A549 (cell line): ENCODE results near the gene ABI3BP. TPM values are rescaled to one million over a fixed set of nuclear protein-coding genes. Genes with fewer than 3 reads are reported as not detected.

Experiments
- ATAC-seq, 2 experiments: fragments of 200-7000 bp in 1 of 2; fragments of >200 bp in 1 of 2; cut with Nextera tagmentation in 1 of 2; cut with Tn5 transposase in 1 of 2; 3 replicates each; pipeline versions ENCODE4 v1.8.0 to v1.9.1; 2018 to 2020; ENCODE audit warnings: mild to moderate bottlenecking in 1 of 2, moderate library complexity in 1 of 2
- CTCF ChIA-PET: fragments of 300-600 bp; sonication (Branson Sonifier 250); formaldehyde crosslinking; extraction: SDS; loops from one replicate; lab custom pipeline; 2021; ENCODE audit warnings: antibody characterized with exemption, inconsistent platforms; lab: Yijun Ruan, JAX
- POLR2A ChIA-PET: fragments of 350-600 bp; formaldehyde crosslinking; extraction: SDS; loops from one replicate; lab custom pipeline; 2021; ENCODE audit warnings: antibody characterized with exemption, inconsistent platforms; lab: Yijun Ruan, JAX
- DNase-seq, 2 experiments: peaks; one replicate each; pipeline versions ENCODE4 v3.0.0 to v3.0.0-alpha.2; 2011 to 2016; ENCODE audit warnings: low read depth in 1 of 2, low spot score in 1 of 2
- FAIRE-seq: peaks from 2 replicates; lab custom pipeline; 2011; peaks lifted over from hg19 to GRCh38; lab: Jason Lieb, UNC
- H3K27ac ChIP-seq, 2 experiments: fragments of >200 bp; sonication (Bioruptor Twin); formaldehyde crosslinking; 3 replicates each; pipeline ENCODE4 v1.5.1; 2016 to 2017
- H3K4me1 ChIP-seq: fragments of >200 bp; sonication (Bioruptor Twin); formaldehyde crosslinking; 3 replicates; pipeline ENCODE4 v1.6.1; 2016
- H3K4me2 ChIP-seq: fragments of >200 bp; sonication (Bioruptor Twin); formaldehyde crosslinking; 3 replicates; pipeline ENCODE4 v1.6.1; 2016
- H3K4me3 ChIP-seq: fragments of >200 bp; sonication (Bioruptor Twin); formaldehyde crosslinking; 3 replicates; pipeline ENCODE4 v1.5.1; 2016
- H3K9me3 ChIP-seq: fragments of >200 bp; sonication (Bioruptor Twin); formaldehyde crosslinking; 3 replicates; pipeline ENCODE4 v1.6.1; 2016
- CBX8 ChIP-seq: fragments of 200-600 bp; sonication (generic); IDR thresholded peaks from 2 replicates; pipeline ENCODE4 v1.6.1; 2016
- CEBPB ChIP-seq, 2 experiments: fragments of >200 bp in 1 of 2; sonication (Bioruptor Twin) in 1 of 2; formaldehyde crosslinking in 1 of 2; IDR thresholded peaks; 2 replicates each; pipeline ENCODE4 v1.6.1; 2012 to 2016
- CHD2 ChIP-seq: fragments of 150-350 bp; IDR thresholded peaks from 2 replicates; pipeline ENCODE4 v1.6.1; 2014; ENCODE audit warnings: low read length; ENCODE audit not compliant: partially characterized antibody
- CHD4 ChIP-seq: fragments of 200-600 bp; sonication (generic); IDR thresholded peaks from 2 replicates; pipeline ENCODE4 v1.6.1; 2016; ENCODE audit warnings: antibody characterized with exemption, mild to moderate bottlenecking, borderline replicate concordance
- EHF ChIP-seq: fragments of 250-450 bp; sonication (Bioruptor Pico); IDR thresholded peaks from 2 replicates; pipeline ENCODE4 v1.5.0; 2020; ENCODE audit warnings: mild to moderate bottlenecking
- EHMT2 ChIP-seq: fragments of 200-600 bp; sonication (generic); IDR thresholded peaks from 2 replicates; pipeline ENCODE4 v1.6.1; 2016; ENCODE audit warnings: antibody characterized with exemption, low read depth, mild to moderate bottlenecking, moderate library complexity
- FOSL2 ChIP-seq, 2 experiments: fragments of 450-650 bp in 1 of 2; fragments of >200 bp in 1 of 2; sonication (Bioruptor Twin) in 1 of 2; formaldehyde crosslinking; IDR thresholded peaks; 2 replicates each; pipeline versions ENCODE4 v1.5.0 to v1.6.1; 2016 to 2020; ENCODE audit warnings: mild to moderate bottlenecking in 1 of 2, moderate library complexity in 1 of 2
- FOXS1 ChIP-seq: fragments of 250-450 bp; sonication (Bioruptor Pico); IDR thresholded peaks from 2 replicates; pipeline ENCODE4 v1.5.0; 2020; ENCODE audit warnings: mild to moderate bottlenecking, moderate library complexity
- GATA3 ChIP-seq: IDR thresholded peaks from 2 replicates; pipeline ENCODE4 v1.6.1; 2012; ENCODE audit warnings: borderline replicate concordance
- HDAC2 ChIP-seq: fragments of 200-600 bp; sonication (generic); IDR thresholded peaks from 2 replicates; pipeline ENCODE4 v1.6.1; 2016
- HOXB5 ChIP-seq: fragments of 250-450 bp; sonication (Bioruptor Pico); IDR thresholded peaks from 2 replicates; pipeline ENCODE4 v1.5.0; 2020; ENCODE audit warnings: mild to moderate bottlenecking, moderate library complexity
- JUN ChIP-seq, 2 experiments: fragments of >200 bp; sonication (Bioruptor Twin); formaldehyde crosslinking; IDR thresholded peaks; 2 replicates in 1 of 2; 3 replicates in 1 of 2; pipeline ENCODE4 v1.6.1; 2016 to 2017
- KDM1A ChIP-seq: fragments of 200-600 bp; sonication (generic); IDR thresholded peaks from 2 replicates; pipeline ENCODE4 v1.6.1; 2016; ENCODE audit warnings: low read depth, mild to moderate bottlenecking
- MAFK ChIP-seq: fragments of 450-650 bp; IDR thresholded peaks from 2 replicates; pipeline ENCODE4 v1.6.1; 2014; ENCODE audit not compliant: partially characterized antibody
- POLR2AphosphoS2 ChIP-seq: conservative IDR thresholded peaks from 2 replicates; pipeline ENCODE4 v1.6.1; 2012; ENCODE audit warnings: low read length, improper control_type of control experiment, inconsistent platforms
- SMC3 ChIP-seq: fragments of >200 bp; sonication (Bioruptor Twin); formaldehyde crosslinking; IDR thresholded peaks from 3 replicates; pipeline ENCODE4 v1.6.1; 2018; ENCODE audit warnings: inconsistent platforms
- TFCP2L1 ChIP-seq: fragments of 250-450 bp; sonication (Bioruptor Pico); IDR thresholded peaks from 2 replicates; pipeline ENCODE4 v1.5.0; 2021; ENCODE audit warnings: mild to moderate bottlenecking
- TP53 ChIP-seq: fragments of 250-450 bp; sonication (Bioruptor Pico); IDR thresholded peaks from 2 replicates; pipeline ENCODE4 v1.5.0; 2021; ENCODE audit warnings: mild to moderate bottlenecking, moderate library complexity
- WGBS: methylation state at CpG from one replicate; pipeline ENCODE4 v1.1.6; 2017; ENCODE audit errors: missing lambda C conversion rate; 5-methylcytosine and 5-hydroxymethylcytosine counted together
- polyA plus RNA-seq, 4 experiments: library from polyadenylated mRNA; depleted of rRNA in 3 of 4; stranded (reverse); fragments of >200 nt; fragmentation: RNase III in 1 of 4; extraction: RNeasy Plus Mini Kit Qiagen cat#74134 plus additional on column Dnase treatment in 1 of 4; gene quantifications; 2 replicates in 3 of 4; 3 replicates in 1 of 4; pipeline ENCODE4 v1.2.3, GENCODE V29; 2011 to 2017
- TF ChIP-seq, protein P1 (sequence below): fragments of >200 bp; sonication (Bioruptor Twin); formaldehyde crosslinking; IDR thresholded peaks from 3 replicates; pipeline ENCODE4 v1.5.1; 2016
- TF ChIP-seq, protein P2 (sequence below): fragments of 200-600 bp; sonication (generic); IDR thresholded peaks from 2 replicates; pipeline ENCODE4 v1.6.1; 2016; ENCODE audit warnings: antibody characterized with exemption, mild to moderate bottlenecking, moderate library complexity
- TF ChIP-seq, protein P3 (sequence below): fragments of >200 bp; sonication (Bioruptor Twin); formaldehyde crosslinking; IDR thresholded peaks from 2 replicates; pipeline ENCODE4 v1.6.1; 2016
- TF ChIP-seq, protein P4 (sequence below): fragments of 250-450 bp; sonication (Bioruptor Pico); IDR thresholded peaks from 2 replicates; pipeline ENCODE4 v1.5.0; 2020; ENCODE audit warnings: low read depth, mild to moderate bottlenecking, moderate library complexity
- TF ChIP-seq, protein P5 (sequence below): fragments of 450-650 bp; IDR thresholded peaks from 2 replicates; pipeline ENCODE4 v1.6.1; 2014; ENCODE audit warnings: antibody characterized with exemption

ABI3BP gene
- polyA plus RNA-seq, 2 of the 4 experiments (the other 2 are of a cell fraction) = 1.3 to 1.8 TPM

DNA sequence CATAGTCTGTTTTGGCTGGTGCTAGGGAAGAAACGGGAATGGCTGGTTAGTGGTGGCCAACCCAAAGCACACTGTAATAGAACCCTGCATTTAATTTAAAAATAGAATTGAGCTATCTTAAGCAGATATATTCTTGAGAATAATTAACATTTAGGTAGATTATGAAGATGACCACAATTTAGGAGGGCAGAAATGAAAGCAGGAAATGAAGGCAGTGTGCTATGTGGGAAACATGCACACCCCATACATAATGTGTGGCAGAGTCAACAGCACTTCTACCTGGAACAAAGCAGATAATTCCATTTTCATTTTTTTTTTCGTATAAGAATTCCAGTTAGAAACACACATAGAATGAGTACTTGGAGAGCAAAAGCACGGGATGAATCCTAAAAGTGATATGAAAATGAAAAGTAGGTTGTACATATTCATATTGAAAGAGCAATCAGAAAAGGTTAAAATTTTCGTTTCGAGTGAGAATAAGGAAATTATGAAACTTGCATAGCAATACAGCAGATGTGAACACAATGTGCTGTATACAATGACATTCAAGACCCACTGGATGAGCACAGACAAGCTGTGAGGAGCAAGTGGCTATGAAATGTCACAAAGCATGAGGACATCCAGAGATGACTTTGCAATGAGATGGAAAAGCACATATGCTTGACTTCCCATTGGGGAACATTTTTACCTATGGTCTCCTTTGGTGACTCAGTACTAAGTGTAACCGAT is 181.3 kb downstream of the ABI3BP start:
- H3K4me1 ChIP-seq = no peaks in the 10 kb centered on the region
- H3K9me3 ChIP-seq = no peaks in the 10 kb centered on the region; the same call in 2 of the 3 replicates
- no peak overlapping the region for H3K4me3 ChIP-seq
- ChIA-PET POLR2A (no interaction called here), CTCF (no interaction called here)
- DNase-seq (no peak), FAIRE-seq (no peak), ATAC-seq (no peak)
- WGBS = 33% methylated on average over 6 of the region's 6 CpGs
- no peak overlapping the region for H3K4me2 ChIP-seq
- H3K27ac ChIP-seq = no peak overlapping the region
- TF ChIP-seq CEBPB (IDR thresholded peaks at IDR 0.05) (no peak), TP53 (no peak), GATA3 (no peak), CBX8 (no peak), TFCP2L1 (CRISPR knock-in tag) (no peak), FOSL2 (IDR thresholded peaks at IDR 0.05) (no peak), FOSL2 (CRISPR knock-in tag; IDR thresholded peaks at IDR 0.05) (no peak), JUN (IDR thresholded peaks at IDR 0.05) (no peak)
- TF ChIP-seq, protein P1, sequence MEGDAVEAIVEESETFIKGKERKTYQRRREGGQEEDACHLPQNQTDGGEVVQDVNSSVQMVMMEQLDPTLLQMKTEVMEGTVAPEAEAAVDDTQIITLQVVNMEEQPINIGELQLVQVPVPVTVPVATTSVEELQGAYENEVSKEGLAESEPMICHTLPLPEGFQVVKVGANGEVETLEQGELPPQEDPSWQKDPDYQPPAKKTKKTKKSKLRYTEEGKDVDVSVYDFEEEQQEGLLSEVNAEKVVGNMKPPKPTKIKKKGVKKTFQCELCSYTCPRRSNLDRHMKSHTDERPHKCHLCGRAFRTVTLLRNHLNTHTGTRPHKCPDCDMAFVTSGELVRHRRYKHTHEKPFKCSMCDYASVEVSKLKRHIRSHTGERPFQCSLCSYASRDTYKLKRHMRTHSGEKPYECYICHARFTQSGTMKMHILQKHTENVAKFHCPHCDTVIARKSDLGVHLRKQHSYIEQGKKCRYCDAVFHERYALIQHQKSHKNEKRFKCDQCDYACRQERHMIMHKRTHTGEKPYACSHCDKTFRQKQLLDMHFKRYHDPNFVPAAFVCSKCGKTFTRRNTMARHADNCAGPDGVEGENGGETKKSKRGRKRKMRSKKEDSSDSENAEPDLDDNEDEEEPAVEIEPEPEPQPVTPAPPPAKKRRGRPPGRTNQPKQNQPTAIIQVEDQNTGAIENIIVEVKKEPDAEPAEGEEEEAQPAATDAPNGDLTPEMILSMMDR = no peak

DNA sequence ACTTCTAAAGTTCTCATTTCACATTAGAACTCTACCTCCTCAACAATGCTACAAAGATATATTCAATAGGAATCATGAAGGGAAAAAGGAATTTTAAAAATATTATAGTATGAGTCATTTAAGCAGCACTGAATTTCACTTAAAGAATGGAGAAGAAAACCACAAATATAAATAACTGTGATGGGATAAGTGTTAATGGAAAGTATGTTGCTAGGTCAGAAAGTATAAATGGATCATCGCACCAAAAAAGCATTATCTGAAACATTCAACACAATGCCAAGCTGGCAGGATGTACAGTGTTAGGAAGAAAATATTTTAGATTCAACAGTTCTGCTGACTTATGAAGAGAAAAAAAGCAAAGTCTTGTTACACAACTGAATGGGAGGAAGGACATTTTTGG is 182.6 kb downstream of the ABI3BP start:
- no peak overlapping the region for H3K4me2 ChIP-seq
- WGBS = 86% methylated on average over 1 of the region's 1 CpG
- H3K4me3 ChIP-seq = no peak overlapping the region
- ChIA-PET POLR2A (no interaction called here), CTCF (interaction anchor here (1.2 kb wide), 1 partner anchor 155 kb away, joined by 3 read pairs; no protein-coding TSS in a partner anchor)
- no peaks in the 10 kb centered on the region for H3K4me1 ChIP-seq
- no peak for TF ChIP-seq GATA3
- no peak for TF ChIP-seq EHMT2
- no peak for TF ChIP-seq EHF (CRISPR knock-in tag)
- ATAC-seq (no peak), DNase-seq (no peak), FAIRE-seq (no peak)
- H3K27ac ChIP-seq = no peak overlapping the region
- peaks cover 6% of the 10 kb centered on the region for H3K9me3 ChIP-seq

DNA sequence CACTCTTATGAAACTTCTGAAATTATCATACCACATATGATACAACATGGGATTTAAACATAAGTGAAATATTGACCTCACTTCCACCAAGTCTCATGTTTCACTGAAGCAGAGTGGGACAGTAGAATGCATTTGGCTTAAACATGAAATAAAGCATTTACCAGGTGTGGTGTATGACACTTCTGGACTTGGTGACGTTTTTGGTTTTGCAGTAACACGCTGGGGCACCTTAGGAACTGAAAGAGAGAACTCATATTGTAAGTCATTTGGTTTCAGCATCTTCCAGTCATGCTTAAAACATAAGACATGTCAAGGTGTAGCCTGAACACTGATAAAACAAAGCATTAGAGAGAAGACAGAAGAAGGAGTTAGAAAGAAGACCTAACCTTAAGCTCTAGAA is 188.6 kb downstream of the ABI3BP start:
- TF ChIP-seq SMC3 = no peak
- TF ChIP-seq CHD4 = no peak
- TF ChIP-seq, protein P1 = no peak
- TF ChIP-seq, protein P2, sequence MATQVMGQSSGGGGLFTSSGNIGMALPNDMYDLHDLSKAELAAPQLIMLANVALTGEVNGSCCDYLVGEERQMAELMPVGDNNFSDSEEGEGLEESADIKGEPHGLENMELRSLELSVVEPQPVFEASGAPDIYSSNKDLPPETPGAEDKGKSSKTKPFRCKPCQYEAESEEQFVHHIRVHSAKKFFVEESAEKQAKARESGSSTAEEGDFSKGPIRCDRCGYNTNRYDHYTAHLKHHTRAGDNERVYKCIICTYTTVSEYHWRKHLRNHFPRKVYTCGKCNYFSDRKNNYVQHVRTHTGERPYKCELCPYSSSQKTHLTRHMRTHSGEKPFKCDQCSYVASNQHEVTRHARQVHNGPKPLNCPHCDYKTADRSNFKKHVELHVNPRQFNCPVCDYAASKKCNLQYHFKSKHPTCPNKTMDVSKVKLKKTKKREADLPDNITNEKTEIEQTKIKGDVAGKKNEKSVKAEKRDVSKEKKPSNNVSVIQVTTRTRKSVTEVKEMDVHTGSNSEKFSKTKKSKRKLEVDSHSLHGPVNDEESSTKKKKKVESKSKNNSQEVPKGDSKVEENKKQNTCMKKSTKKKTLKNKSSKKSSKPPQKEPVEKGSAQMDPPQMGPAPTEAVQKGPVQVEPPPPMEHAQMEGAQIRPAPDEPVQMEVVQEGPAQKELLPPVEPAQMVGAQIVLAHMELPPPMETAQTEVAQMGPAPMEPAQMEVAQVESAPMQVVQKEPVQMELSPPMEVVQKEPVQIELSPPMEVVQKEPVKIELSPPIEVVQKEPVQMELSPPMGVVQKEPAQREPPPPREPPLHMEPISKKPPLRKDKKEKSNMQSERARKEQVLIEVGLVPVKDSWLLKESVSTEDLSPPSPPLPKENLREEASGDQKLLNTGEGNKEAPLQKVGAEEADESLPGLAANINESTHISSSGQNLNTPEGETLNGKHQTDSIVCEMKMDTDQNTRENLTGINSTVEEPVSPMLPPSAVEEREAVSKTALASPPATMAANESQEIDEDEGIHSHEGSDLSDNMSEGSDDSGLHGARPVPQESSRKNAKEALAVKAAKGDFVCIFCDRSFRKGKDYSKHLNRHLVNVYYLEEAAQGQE = no peak
- no peak for TF ChIP-seq CBX8
- TF ChIP-seq, protein P3, sequence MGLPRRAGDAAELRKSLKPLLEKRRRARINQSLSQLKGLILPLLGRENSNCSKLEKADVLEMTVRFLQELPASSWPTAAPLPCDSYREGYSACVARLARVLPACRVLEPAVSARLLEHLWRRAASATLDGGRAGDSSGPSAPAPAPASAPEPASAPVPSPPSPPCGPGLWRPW = no peak
- TF ChIP-seq TFCP2L1 (CRISPR knock-in tag) = no peak
- no peak for TF ChIP-seq HDAC2
- no peak for TF ChIP-seq FOXS1
- TF ChIP-seq GATA3 = no peak
- no peak for TF ChIP-seq KDM1A
- TF ChIP-seq, protein P4, sequence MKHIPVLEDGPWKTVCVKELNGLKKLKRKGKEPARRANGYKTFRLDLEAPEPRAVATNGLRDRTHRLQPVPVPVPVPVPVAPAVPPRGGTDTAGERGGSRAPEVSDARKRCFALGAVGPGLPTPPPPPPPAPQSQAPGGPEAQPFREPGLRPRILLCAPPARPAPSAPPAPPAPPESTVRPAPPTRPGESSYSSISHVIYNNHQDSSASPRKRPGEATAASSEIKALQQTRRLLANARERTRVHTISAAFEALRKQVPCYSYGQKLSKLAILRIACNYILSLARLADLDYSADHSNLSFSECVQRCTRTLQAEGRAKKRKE (CRISPR knock-in tag) = no peak
- no peak for TF ChIP-seq POLR2AphosphoS2
- no peak for TF ChIP-seq TP53
- TF ChIP-seq CHD2 = no peak
- no peak for TF ChIP-seq HOXB5 (CRISPR knock-in tag)
- no peak for TF ChIP-seq MAFK
- TF ChIP-seq, protein P5, sequence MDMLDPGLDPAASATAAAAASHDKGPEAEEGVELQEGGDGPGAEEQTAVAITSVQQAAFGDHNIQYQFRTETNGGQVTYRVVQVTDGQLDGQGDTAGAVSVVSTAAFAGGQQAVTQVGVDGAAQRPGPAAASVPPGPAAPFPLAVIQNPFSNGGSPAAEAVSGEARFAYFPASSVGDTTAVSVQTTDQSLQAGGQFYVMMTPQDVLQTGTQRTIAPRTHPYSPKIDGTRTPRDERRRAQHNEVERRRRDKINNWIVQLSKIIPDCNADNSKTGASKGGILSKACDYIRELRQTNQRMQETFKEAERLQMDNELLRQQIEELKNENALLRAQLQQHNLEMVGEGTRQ = no peak
- H3K4me1 ChIP-seq = no peaks in the 10 kb centered on the region
- ChIA-PET POLR2A (no interaction called here), CTCF (interaction anchor here (1.7 kb wide), 1 partner anchor 15 kb away, joined by 3 read pairs; no protein-coding TSS in a partner anchor)
- no peak overlapping the region for H3K27ac ChIP-seq
- H3K4me2 ChIP-seq = no peak overlapping the region
- H3K9me3 ChIP-seq = peaks cover 32% of the 10 kb centered on the region
- DNase-seq (no peak), ATAC-seq (no peak), FAIRE-seq (no peak)
- no peak overlapping the region for H3K4me3 ChIP-seq
- WGBS = 7% methylated on average over 2 of the region's 2 CpGs
